CD1c-positive myeloid dendritic cell (primary cell): ENCODE results near the gene BEND4.
"Not testable (repeated sequence)": the region's sequence is repeated elsewhere in the genome, so short reads cannot be mapped to it uniquely, and the experiment has no call there.

Experiments
- DNase-seq: peaks from one replicate; pipeline ENCODE4 v3.0.0-alpha.2; 2016; ENCODE audit errors: extremely low spot score

BEND4 gene

GRCh38 chr4:42152507-42153504 lies at the start of gene BEND4:
Gene BEND4, minus strand, starts transcription at chr4:42152655. Its CDS starts 512 bp downstream, at chr4:42152143.
- DNase-seq: no peak

- no peak for DNase-seq
Observed at GRCh38 chr4:42197341-42197740, 44.9 kb upstream of the BEND4 start.

- DNase-seq: no peak
Observed at GRCh38 chr4:42172921-42173320, 20.5 kb upstream of the BEND4 start.

GRCh38 chr4:42172128-42172790 lies 19.8 kb upstream of the BEND4 start:
- no peak for DNase-seq

- no peak for DNase-seq
Observed at GRCh38 chr4:42167709-42168108, 15.3 kb upstream of the BEND4 start.

- DNase-seq: not testable (repeated sequence)
Observed at GRCh38 chr4:42166186-42166585, 13.7 kb upstream of the BEND4 start.

- no peak for DNase-seq
Observed at GRCh38 chr4:42159271-42160001, 7.0 kb upstream of the BEND4 start.

- peak; percentile 18 for DNase-seq
Observed at GRCh38 chr4:42151568-42152506, 618 bp downstream of the BEND4 start.

- DNase-seq: no peak
Observed at GRCh38 chr4:42150653-42151567, 1.5 kb downstream of the BEND4 start.

GRCh38 chr4:42149004-42149403 lies 3.5 kb downstream of the BEND4 start:
- no peak for DNase-seq

- no peak for DNase-seq
Observed at GRCh38 chr4:42148425-42148824, 4.0 kb downstream of the BEND4 start.

GRCh38 chr4:42144028-42144427 lies 8.4 kb downstream of the BEND4 start:
- no peak for DNase-seq

- DNase-seq: no peak
Observed at GRCh38 chr4:42142591-42142990, 9.9 kb downstream of the BEND4 start.

- no peak for DNase-seq
Observed at GRCh38 chr4:42136371-42136770, 16.1 kb downstream of the BEND4 start.

- DNase-seq: no peak
Observed at GRCh38 chr4:42133006-42133405, 19.4 kb downstream of the BEND4 start.

GRCh38 chr4:42132099-42132498 lies 20.4 kb downstream of the BEND4 start:
- no peak for DNase-seq

GRCh38 chr4:42123071-42123644 lies 29.3 kb downstream of the BEND4 start:
- no peak for DNase-seq

- DNase-seq: no peak
Observed at GRCh38 chr4:42122237-42122636, 30.2 kb downstream of the BEND4 start.

GRCh38 chr4:42119886-42120285 lies 32.6 kb downstream of the BEND4 start:
- no peak for DNase-seq

GRCh38 chr4:42112846-42113245 lies 39.6 kb downstream of the BEND4 start:
- DNase-seq: no peak
